Ovary (tissue), 9 donors: ENCODE measurements around the gene PDE1A. TPM values are rescaled to one million over a fixed set of nuclear protein-coding genes. Genes with fewer than 3 reads are reported as not detected.

Experiments
- DNase-seq, 5 donors: peaks; one replicate each; pipeline ENCODE4 v3.0.0-alpha.2; 2019 to 2020
- H3K27ac ChIP-seq, 2 donors: fragments of 200-600 bp; one replicate each; pipeline versions ENCODE4 v1.5.1 to v1.8.0; 2019 to 2022
- H3K27me3 ChIP-seq: fragments of 200-600 bp; one replicate; pipeline ENCODE4 v1.8.0; 2022
- H3K36me3 ChIP-seq: fragments of 200-600 bp; sonication (generic); one replicate; pipeline ENCODE4 v1.5.1; 2019
- H3K4me1 ChIP-seq: one replicate; pipeline ENCODE4 v1.8.1; 2013; ENCODE audit warnings: mild to moderate bottlenecking, moderate library complexity; ENCODE audit not compliant: insufficient read depth
- H3K4me3 ChIP-seq: fragments of 200-600 bp; sonication (generic); one replicate; pipeline ENCODE4 v1.5.1; 2017
- H3K9me3 ChIP-seq, 2 donors: fragments of 200-600 bp in 1 of 2; sonication (generic) in 1 of 2; one replicate each; pipeline versions ENCODE4 v1.5.1 to v1.8.1; 2013 to 2019; ENCODE audit warnings: mild to moderate bottlenecking in 1 of 2, moderate library complexity in 1 of 2
- EP300 ChIP-seq: sonication (generic); formaldehyde crosslinking; IDR thresholded peaks from one replicate; pipeline ENCODE4 v1.6.1; 2017; ENCODE audit warnings: antibody characterized with exemption
- POLR2A ChIP-seq: fragments of 450-650 bp; IDR thresholded peaks from one replicate; pipeline ENCODE4 v1.6.1; 2017; ENCODE audit warnings: antibody characterized with exemption, mild to moderate bottlenecking, moderate library complexity
- WGBS, 3 donors: extraction: QIAGEN DNeasy Blood & Tissue Kit in 1 of 3; methylation state at CpG; one replicate each; pipeline versions ENCODE4 v1.1.5 to v1.1.7; 2013 to 2017; 5-methylcytosine and 5-hydroxymethylcytosine counted together
- intact Hi-C, 4 donors: fragments of 100-400 bp; cut with DNase I; formaldehyde crosslinking; loops; one replicate each; pipeline versions ENCODE4 v1.11.0 to v1.15.1; 2022 to 2023
- polyA plus RNA-seq, 2 donors: library from polyadenylated mRNA; stranded (reverse); fragments of 200-250 nt in 1 of 2; fragments of 350-450 nt in 1 of 2; fragmentation: Illumina TruSeq in 1 of 2; extraction: RNeasy Lipid Tissue Mini Kit (QIAGEN cat#74804) in 1 of 2; gene quantifications; one replicate each; pipeline ENCODE4 v1.2.3, GENCODE V29; 2013 to 2014
- total RNA-seq, 7 donors: library from RNA; depleted of rRNA in 2 of 7; stranded (reverse); fragments of >200 nt in 2 of 7; fragmentation: NEBNext Ultra II Directional in 3 of 7; extraction: Animal tissue kit (Norgen Biotek cat#: 25700) in 3 of 7; gene quantifications; one replicate each; pipeline versions ENCODE4 v1.1.0 to v1.2.4, GENCODE V29; 2016 to 2023
- TF ChIP-seq, protein P1 (sequence below), 3 donors: fragments of 450-650 bp in 2 of 3; fragments of 200-600 bp in 1 of 3; IDR thresholded peaks; one replicate each; pipeline versions ENCODE4 v1.5.1 to v1.8.0; 2016 to 2022; ENCODE audit warnings: antibody characterized with exemption in 3 of 3, mild to moderate bottlenecking in 1 of 3
- donor health status: DM: no; HTN: no; CAD: no; lungs with moderate emphysema.
- donor health status: DM: no; HTN: no; CAD: no.
- donor health status: Bipolar disorder and iron deficiency.
- donor health status: DM: yes; HTN: yes; CAD: no.
- donor health status: DM: no; HTN: no; CAD: no.
- donor health status: DM: yes; HTN: yes; CAD: no.

Gene PDE1A
- total and polyA plus RNA-seq, 9 donors = 2.9 to 17.8 (median 8.4) TPM

DNA sequence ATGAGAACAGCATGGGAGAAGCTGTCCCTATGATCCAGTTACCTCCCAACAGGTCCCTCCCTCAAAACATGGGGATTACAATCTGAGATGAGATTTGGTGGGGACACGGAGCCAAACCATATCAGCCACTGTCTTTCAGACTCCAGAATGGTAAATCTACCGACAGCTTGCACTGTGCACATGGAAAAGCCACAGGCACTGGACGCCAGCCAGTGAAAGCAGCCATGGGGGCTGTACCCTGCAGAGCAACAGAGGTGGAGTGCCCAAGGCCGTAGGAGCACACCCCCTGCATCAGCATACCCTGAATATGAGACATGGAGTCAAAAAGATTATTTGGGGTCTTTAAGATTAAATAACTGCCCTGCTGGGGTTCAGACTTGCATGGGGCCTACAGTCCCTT lies 218.4 kb downstream of the PDE1A start:
- Histone ChIP-seq H3K36me3 (no peaks in the 10 kb centered on the region), H3K9me3 (no peaks in the 10 kb centered on the region), H3K4me1 (no peaks in the 10 kb centered on the region), H3K27me3 (no peaks in the 10 kb centered on the region), H3K4me3 (no peak overlapping the region), H3K27ac (no peak overlapping the region)
- WGBS, 3 donors = 73 to 82% (median 79%) methylated on average over 4 of the region's 4 CpGs
- no peak for DNase-seq
- TF ChIP-seq POLR2A (no peak), EP300 (no peak)
- TF ChIP-seq, protein P1, sequence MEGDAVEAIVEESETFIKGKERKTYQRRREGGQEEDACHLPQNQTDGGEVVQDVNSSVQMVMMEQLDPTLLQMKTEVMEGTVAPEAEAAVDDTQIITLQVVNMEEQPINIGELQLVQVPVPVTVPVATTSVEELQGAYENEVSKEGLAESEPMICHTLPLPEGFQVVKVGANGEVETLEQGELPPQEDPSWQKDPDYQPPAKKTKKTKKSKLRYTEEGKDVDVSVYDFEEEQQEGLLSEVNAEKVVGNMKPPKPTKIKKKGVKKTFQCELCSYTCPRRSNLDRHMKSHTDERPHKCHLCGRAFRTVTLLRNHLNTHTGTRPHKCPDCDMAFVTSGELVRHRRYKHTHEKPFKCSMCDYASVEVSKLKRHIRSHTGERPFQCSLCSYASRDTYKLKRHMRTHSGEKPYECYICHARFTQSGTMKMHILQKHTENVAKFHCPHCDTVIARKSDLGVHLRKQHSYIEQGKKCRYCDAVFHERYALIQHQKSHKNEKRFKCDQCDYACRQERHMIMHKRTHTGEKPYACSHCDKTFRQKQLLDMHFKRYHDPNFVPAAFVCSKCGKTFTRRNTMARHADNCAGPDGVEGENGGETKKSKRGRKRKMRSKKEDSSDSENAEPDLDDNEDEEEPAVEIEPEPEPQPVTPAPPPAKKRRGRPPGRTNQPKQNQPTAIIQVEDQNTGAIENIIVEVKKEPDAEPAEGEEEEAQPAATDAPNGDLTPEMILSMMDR (IDR thresholded peaks at IDR 0.05) = no peak
- intact Hi-C loops = no loop called here

DNA sequence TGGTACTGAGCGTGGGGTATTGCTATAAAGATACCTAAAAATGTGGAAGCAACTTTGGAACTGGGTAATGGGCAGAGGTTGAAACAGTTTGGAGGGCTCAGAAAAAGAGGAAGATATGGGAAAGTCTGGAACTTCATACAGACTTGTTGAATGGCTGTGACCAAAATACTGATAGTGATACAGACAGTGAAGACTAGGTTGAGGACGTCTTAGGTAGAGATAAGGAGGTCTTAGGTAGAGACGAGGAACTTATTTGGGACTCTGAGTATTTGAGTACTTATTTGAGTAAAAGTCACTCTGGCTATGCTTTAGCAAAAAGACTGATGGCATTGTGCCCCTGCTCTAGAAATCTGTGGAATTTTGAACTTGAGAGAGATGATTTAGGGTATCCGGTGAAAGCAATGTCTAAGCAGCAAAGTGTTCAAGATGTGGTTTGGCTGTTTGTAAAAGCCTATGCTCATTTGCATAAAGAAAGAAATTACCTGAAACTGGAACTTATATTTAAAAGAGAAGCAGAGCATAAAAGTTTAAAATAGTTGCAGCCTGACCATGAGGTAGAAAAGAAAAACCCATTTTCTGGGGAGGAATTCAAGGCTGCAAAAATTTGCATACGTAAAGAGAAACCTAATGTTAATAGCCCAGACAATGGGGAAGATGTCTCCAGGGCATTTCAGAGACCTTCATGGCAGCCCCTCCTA lies 219.6 kb downstream of the PDE1A start:
- no peaks in the 10 kb centered on the region for H3K4me1 ChIP-seq
- H3K4me3 ChIP-seq = no peak overlapping the region
- no peaks in the 10 kb centered on the region for H3K9me3 ChIP-seq
- H3K27me3 ChIP-seq = no peaks in the 10 kb centered on the region
- 91 to 96% (median 95%) methylated on average over 5 of the region's 5 CpGs for WGBS, 3 donors
- no peak overlapping the region for H3K27ac ChIP-seq
- H3K36me3 ChIP-seq = no peaks in the 10 kb centered on the region
- intact Hi-C loops = no loop called here
- TF ChIP-seq POLR2A (no peak), EP300 (no peak)
- TF ChIP-seq, protein P1 (IDR thresholded peaks at IDR 0.05) = no peak
- no peak for DNase-seq

DNA sequence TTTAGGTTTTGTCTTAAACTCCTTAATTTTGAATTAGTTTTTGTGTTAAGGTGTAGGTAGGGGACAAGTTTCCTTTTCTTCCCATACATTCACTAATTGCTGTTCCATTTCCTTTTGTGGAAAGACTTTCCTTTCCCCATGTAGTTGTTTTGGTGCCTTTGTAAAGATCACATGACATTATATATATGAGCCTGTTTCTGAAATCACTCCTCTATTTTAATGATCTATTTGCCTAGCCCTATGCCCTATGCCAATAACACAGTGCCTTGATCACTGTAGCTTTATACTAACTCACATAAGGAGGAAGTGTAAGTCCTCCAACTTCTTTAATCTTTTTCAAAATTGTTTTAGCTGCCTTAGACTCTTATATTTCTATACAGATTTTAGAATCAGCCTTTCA lies 229.3 kb downstream of the PDE1A start:
- no peak for DNase-seq
- Histone ChIP-seq H3K27ac (no peak overlapping the region), H3K27me3 (no peaks in the 10 kb centered on the region), H3K4me3 (no peak overlapping the region), H3K9me3 (no peaks in the 10 kb centered on the region), H3K4me1 (no peaks in the 10 kb centered on the region), H3K36me3 (no peaks in the 10 kb centered on the region)
- intact Hi-C loops = no loop called here
- TF ChIP-seq POLR2A (no peak), EP300 (no peak)
- TF ChIP-seq, protein P1 (IDR thresholded peaks at IDR 0.05) = no peak

DNA sequence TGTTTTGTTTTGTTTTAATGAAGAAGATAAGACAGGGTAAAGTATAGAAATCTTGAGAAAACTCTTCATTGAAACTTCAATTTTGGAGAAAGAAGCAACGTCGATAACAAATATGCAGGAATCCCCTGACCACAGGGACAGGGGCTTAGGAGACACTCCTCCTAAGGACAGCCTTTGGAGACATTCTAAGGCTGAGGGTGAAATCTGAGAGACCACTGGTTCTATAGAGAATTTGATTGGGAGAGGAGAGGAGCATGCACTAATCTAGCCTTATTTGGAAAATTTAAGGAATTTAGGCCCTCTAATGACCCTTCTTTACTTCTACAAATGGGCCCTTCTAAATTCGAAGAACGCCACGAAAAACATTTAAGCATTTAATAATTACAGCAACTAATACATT lies 233.5 kb downstream of the PDE1A start:
- 92 to 96% (median 93%) methylated on average over 5 of the region's 5 CpGs for WGBS, 3 donors
- no peak overlapping the region for H3K4me3 ChIP-seq
- intact Hi-C loops = loop anchor here in 1 of 4 donors (5.0 kb wide), 1 partner anchor 459 kb away; no protein-coding TSS in a partner anchor

More for the DNA sequence above, 233.5 kb downstream of the PDE1A start:
- TF ChIP-seq EP300 = no peak
- TF ChIP-seq, protein P1 (IDR thresholded peaks at IDR 0.05) = no peak
- TF ChIP-seq POLR2A = no peak
- DNase-seq = no peak
- Histone ChIP-seq H3K27me3 (no peaks in the 10 kb centered on the region), H3K9me3 (no peaks in the 10 kb centered on the region), H3K27ac (no peak overlapping the region), H3K36me3 (no peaks in the 10 kb centered on the region), H3K4me1 (no peaks in the 10 kb centered on the region)
